ENCODE measurements around the gene OSER1.

OSER1 gene

GRCh38 chr20:44210406-44211176 lies at the start of gene OSER1:
Gene OSER1 (minus strand): TSS chr20:44210771. CDS start chr20:44206957, 3,814 bp downstream.
- H3K4me3 ChIP-seq (ENCODE audit: severe bottlenecking) = peak within 1 kb of the TSS; percentile 68
- DNase-seq (ENCODE audit: low spot score) = peak; percentile 100
- H3K27me3 ChIP-seq (ENCODE audit: insufficient read depth, poor library complexity, severe bottlenecking) = no peaks in the 10 kb centered on the region
- H3K27ac ChIP-seq (ENCODE audit: poor library complexity, severe bottlenecking) = peak within 1 kb of the TSS; percentile 91
- no peaks in the 10 kb centered on the region for H3K9me3 ChIP-seq (ENCODE audit: severe bottlenecking)
- peak; percentile 78 for ATAC-seq (ENCODE audit: low read depth)
- peaks cover 38% of the 10 kb centered on the region for H3K4me1 ChIP-seq (ENCODE audit: insufficient read depth, poor library complexity, severe bottlenecking)
- peak; percentile 23 for TF ChIP-seq CTCF (IDR thresholded peaks at IDR 0.05; ENCODE audit: poor library complexity, severe bottlenecking)
- H3K36me3 ChIP-seq (ENCODE audit: low read depth) = peaks cover 26% of the 10 kb centered on the region

- Histone ChIP-seq H3K27ac (ENCODE audit: poor library complexity, severe bottlenecking) (no peak overlapping the region), H3K4me3 (ENCODE audit: severe bottlenecking) (no peak overlapping the region), H3K27me3 (ENCODE audit: insufficient read depth, poor library complexity, severe bottlenecking) (no peaks in the 10 kb centered on the region), H3K36me3 (ENCODE audit: low read depth) (no peaks in the 10 kb centered on the region), H3K9me3 (ENCODE audit: severe bottlenecking) (no peaks in the 10 kb centered on the region), H3K4me1 (ENCODE audit: insufficient read depth, poor library complexity, severe bottlenecking) (no peaks in the 10 kb centered on the region)
- DNase-seq (ENCODE audit: low spot score) = no peak
- TF ChIP-seq CTCF (IDR thresholded peaks at IDR 0.05; ENCODE audit: poor library complexity, severe bottlenecking) = no peak
- no peak for ATAC-seq (ENCODE audit: low read depth)
These were observed 47.8 kb upstream of the OSER1 start for GRCh38 chr20:44258226-44258890.

- DNase-seq (ENCODE audit: low spot score) (no peak), ATAC-seq (ENCODE audit: low read depth) (no peak)
- Histone ChIP-seq H3K36me3 (ENCODE audit: low read depth) (no peaks in the 10 kb centered on the region), H3K4me1 (ENCODE audit: insufficient read depth, poor library complexity, severe bottlenecking) (no peaks in the 10 kb centered on the region), H3K9me3 (ENCODE audit: severe bottlenecking) (no peaks in the 10 kb centered on the region), H3K4me3 (ENCODE audit: severe bottlenecking) (no peak overlapping the region), H3K27ac (ENCODE audit: poor library complexity, severe bottlenecking) (no peak overlapping the region), H3K27me3 (ENCODE audit: insufficient read depth, poor library complexity, severe bottlenecking) (no peaks in the 10 kb centered on the region)
- TF ChIP-seq CTCF (IDR thresholded peaks at IDR 0.05; ENCODE audit: poor library complexity, severe bottlenecking) = no peak
These were observed 46.4 kb upstream of the OSER1 start for GRCh38 chr20:44256961-44257360.

- no peak for TF ChIP-seq CTCF (IDR thresholded peaks at IDR 0.05; ENCODE audit: poor library complexity, severe bottlenecking)
- Histone ChIP-seq H3K36me3 (ENCODE audit: low read depth) (no peaks in the 10 kb centered on the region), H3K27ac (ENCODE audit: poor library complexity, severe bottlenecking) (no peak overlapping the region), H3K27me3 (ENCODE audit: insufficient read depth, poor library complexity, severe bottlenecking) (no peaks in the 10 kb centered on the region), H3K4me3 (ENCODE audit: severe bottlenecking) (no peak overlapping the region), H3K4me1 (ENCODE audit: insufficient read depth, poor library complexity, severe bottlenecking) (no peaks in the 10 kb centered on the region), H3K9me3 (ENCODE audit: severe bottlenecking) (no peaks in the 10 kb centered on the region)
- ATAC-seq (ENCODE audit: low read depth) = no peak
- DNase-seq (ENCODE audit: low spot score) = no peak
These were observed 45.4 kb upstream of the OSER1 start for GRCh38 chr20:44255942-44256341.

GRCh38 chr20:44254073-44254472 lies 43.5 kb upstream of the OSER1 start:
- no peak for TF ChIP-seq CTCF (IDR thresholded peaks at IDR 0.05; ENCODE audit: poor library complexity, severe bottlenecking)
- no peak for ATAC-seq (ENCODE audit: low read depth)
- H3K4me3 ChIP-seq (ENCODE audit: severe bottlenecking) = no peak overlapping the region

More at GRCh38 chr20:44254073-44254472, 43.5 kb upstream of the OSER1 start:
- Histone ChIP-seq H3K27me3 (ENCODE audit: insufficient read depth, poor library complexity, severe bottlenecking) (no peaks in the 10 kb centered on the region), H3K27ac (ENCODE audit: poor library complexity, severe bottlenecking) (no peak overlapping the region), H3K36me3 (ENCODE audit: low read depth) (no peaks in the 10 kb centered on the region), H3K9me3 (ENCODE audit: severe bottlenecking) (no peaks in the 10 kb centered on the region), H3K4me1 (ENCODE audit: insufficient read depth, poor library complexity, severe bottlenecking) (no peaks in the 10 kb centered on the region)
- DNase-seq (ENCODE audit: low spot score) = no peak
